Tibial nerve (tissue), 3 donors: ENCODE data around the gene COL27A1.

Experiments
- CTCF ChIP-seq, 5 experiments: fragments of 200-600 bp in 3 of 5; fragments of 450-650 bp in 2 of 5; sonication (generic) in 3 of 5; IDR thresholded peaks; one replicate each; pipeline ENCODE4 v1.5.1; 2016 to 2019; ENCODE audit warnings: antibody characterized with exemption in 5 of 5, mild to moderate bottlenecking in 3 of 5, moderate library complexity in 2 of 5
- POLR2A ChIP-seq, 2 donors: fragments of 450-650 bp; IDR thresholded peaks; one replicate each; pipeline ENCODE4 v1.6.1; 2017; ENCODE audit warnings: antibody characterized with exemption in 2 of 2, mild to moderate bottlenecking in 2 of 2, moderate library complexity in 2 of 2

GRCh38 chr9:114259798-114260523, 104.6 kb downstream of the COL27A1 start:
- TF ChIP-seq POLR2A (IDR thresholded peaks at IDR 0.05) (no peak), CTCF (IDR thresholded peaks at IDR 0.05) (no peak)
